MV-4-11 (cell line): Measurements from ENCODE around the gene NT5DC4.
A peak's percentile ranks its signal among the peaks of the same experiment; 100 is the strongest.
"Not testable (repeated sequence)": the region's sequence is repeated elsewhere in the genome, so short reads cannot be mapped to it uniquely, and the experiment has no call there.

Experiments used
- DNase-seq: peaks from one replicate; lab custom pipeline; 2025; lab: John Stamatoyannopoulos, UW

NT5DC4 gene

GRCh38 chr2:112699984-112700667 is 20.7 kb upstream of the NT5DC4 start:
- peak; percentile 93 for DNase-seq

DNA sequence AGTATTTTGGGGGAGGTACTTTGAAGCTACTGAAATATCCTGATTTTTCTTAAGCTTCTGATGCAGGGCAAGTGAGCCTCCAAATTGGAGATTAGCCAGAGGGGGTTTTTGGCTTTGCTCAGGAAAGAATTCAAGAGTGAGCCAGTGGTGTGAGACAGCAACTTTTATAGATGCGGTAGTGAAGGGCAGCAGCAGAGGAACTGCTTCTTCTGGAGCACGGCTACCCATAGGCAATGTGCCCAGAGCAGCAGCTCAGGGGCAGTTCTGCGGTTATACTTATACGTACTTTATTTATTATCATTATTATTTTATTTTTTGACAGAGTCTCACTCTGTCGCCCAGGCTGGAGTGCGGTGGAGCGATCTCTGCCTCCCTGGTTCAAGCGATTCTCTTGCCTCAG is 19.8 kb upstream of the NT5DC4 start:
- peak; percentile 46 for DNase-seq

DNA sequence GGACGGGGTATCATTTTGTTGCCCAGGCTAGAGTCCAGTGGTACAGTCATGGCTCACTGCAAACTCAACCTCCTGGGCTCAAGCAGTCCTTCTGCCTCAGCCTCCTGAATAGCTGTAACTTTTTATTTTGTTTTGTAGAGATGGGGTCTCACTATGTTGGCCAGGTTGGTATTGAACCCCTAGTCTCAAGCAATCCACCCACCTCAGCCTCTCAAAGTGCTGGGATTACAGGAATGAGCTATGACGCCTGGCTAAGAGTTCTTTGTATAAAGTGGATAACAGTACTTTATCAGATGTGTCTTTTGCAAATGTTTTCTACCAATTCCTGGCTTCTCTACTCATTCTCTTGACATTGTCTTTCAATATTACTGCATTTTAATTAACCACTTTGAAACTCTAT is 17.1 kb upstream of the NT5DC4 start:
- DNase-seq: no peak

- no peak for DNase-seq
Observed at GRCh38 chr2:112705575-112705974, 15.2 kb upstream of the NT5DC4 start.

GRCh38 chr2:112706170-112706664 is 14.6 kb upstream of the NT5DC4 start:
- peak; percentile 80 for DNase-seq

DNA sequence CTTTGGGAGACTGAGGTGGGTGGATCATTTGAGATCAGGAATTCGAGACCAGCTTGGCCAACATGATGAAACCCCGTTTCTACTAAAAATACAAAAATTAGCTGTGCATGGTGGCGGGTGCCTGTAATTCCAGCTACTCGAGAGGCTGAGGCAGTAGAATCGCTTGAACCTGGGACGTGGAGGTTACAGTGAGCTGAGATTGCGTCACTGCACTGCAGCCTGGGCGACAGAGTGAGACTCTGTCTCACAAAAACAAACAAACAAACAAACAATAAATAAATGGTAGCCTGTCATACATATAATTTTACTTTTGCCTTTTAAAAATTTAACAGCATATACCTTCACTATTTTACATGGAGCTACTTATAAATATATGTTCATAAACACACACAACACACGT is 13.9 kb upstream of the NT5DC4 start:
- DNase-seq: not testable (repeated sequence)

DNA sequence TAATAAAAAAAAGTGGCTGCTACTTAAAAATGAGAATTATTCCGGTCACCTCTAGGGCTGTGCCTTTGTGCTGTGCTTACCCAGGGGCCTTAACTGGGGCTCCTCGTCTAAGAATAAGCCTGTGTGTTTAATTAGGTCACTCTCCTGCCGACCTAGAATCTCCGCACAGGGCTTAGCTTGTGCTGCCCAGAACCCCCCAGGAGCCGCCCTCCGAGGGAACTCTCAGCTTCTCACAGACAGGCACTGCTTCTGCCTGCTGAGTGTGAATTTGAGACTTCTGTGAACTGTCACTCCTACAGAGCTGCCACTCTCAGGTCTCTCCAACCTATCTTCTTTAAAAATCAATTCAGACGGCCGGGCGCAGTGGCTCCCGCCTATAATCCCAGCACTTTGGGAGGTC is 11.9 kb upstream of the NT5DC4 start:
- no peak for DNase-seq

- DNase-seq: no peak
Observed at GRCh38 chr2:112709703-112710102, 11.1 kb upstream of the NT5DC4 start.

DNA sequence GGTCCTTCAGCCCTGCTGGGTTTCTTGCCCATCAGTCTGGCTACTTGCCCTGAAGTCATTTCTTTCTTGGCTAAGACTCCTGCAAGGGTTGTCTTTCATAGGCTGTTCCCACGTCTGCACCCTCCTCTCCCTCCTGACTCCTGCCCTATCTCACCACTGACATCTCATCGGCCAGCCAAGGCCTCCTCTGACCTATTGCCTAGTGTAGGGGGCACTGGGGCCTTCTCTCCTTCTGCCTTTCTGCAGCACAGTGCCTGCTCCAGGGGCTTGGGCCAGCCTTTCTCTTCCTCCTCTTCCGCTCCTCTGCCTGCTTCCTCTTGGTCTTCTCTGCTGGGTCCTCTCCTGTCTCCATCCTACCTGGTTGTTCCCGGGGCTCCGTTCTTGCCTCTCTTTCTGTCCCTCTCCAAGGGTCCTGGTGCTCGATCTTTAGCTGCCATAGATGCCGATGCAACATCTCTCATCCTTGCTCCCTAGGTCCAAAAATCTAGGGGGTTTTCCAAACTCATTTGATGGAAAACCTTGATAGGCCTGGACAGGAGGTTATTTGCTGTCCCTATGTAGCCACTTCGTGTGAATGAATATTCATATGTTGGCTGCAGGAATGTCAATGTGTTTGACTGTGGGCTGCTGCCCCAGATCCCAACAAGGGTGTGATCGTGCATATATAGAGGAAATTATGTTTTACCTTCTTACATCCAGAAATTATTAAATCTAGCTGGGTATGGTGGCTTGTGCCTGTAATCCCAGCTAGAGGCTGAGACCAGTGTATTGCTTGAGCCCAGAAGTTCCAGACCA is 9.7 kb upstream of the NT5DC4 start:
- no peak for DNase-seq

DNA sequence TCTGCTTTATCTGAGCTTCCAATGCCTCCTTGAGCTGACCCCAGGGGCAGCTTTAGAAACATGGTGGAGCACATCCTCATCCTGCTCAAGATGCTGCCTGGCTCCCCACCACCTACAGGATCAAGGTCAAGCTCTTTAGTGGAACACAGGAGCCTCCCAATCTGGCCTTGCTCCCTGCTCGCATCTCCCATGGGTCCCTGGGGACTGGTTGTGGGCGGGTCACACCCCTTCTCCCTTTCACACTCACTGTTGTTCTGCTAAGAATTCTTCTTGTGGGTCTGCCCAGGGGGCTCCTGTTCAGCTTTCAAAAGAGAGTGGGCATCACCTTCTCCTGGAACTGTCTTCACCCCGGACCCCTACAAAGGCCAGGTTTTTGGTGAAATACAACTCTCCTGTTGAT is 8.4 kb upstream of the NT5DC4 start:
- DNase-seq: no peak

DNA sequence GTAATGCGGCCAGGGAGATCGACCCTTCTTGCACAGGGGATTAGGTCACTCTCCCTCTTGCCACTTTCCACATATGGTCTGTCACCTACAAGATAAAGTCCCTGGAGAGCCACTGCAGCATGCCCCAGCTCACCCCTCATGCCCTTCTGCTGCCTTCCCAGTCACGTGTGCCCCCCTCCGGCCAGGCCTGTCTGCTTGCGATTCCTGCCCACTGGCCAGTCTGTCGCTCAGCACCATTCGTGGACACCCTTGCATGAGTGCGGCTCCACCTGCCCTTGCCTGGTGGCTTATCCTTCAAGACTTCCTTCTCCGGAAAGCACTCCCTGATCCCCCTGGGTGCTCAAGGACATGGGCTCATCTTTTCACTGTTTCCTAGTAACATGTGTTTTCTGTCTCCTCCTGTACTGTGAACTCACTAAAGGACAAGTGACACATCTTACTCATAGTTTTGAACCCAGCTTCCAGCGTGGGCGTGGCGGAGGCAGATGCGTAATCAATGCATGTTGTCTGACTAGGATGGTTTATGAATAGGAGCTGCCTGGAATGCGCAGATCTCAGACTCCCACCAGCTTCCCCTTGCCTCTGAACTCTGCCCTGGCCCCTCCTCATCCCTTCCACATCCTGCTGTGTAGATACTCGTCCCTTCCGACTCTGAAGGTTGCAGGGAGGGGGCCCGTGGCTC is 7.8 kb upstream of the NT5DC4 start:
- DNase-seq: no peak

- DNase-seq: no peak
Observed at GRCh38 chr2:112713585-112713925, 7.3 kb upstream of the NT5DC4 start.

DNA sequence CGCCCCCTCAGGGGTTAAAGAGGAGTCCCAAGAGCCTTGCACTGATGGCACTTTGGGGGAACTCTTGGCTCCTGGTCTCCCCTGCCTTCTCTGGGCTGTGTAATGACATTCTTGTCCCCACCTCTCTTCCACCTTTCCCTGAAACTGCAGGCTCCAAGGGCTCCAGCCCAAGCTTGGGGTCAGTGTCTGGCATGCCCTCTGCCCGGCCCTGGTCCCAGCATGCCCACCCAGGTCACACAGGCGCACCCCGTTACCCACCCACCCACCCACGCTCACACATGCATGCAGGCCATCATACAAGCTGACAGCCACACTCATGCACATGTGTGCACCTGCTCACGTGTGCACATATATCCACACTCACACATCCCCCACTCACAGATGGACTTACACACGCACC is 6.9 kb upstream of the NT5DC4 start:
- DNase-seq: no peak

- no peak for DNase-seq
Observed at GRCh38 chr2:112714331-112714730, 6.5 kb upstream of the NT5DC4 start.

GRCh38 chr2:112714836-112715631 is 5.8 kb upstream of the NT5DC4 start:
- no peak for DNase-seq

- DNase-seq: not testable (repeated sequence)
Observed at GRCh38 chr2:112716094-112716493, 4.7 kb upstream of the NT5DC4 start.

GRCh38 chr2:112716826-112717352 is 3.9 kb upstream of the NT5DC4 start:
- DNase-seq: not testable (repeated sequence)

DNA sequence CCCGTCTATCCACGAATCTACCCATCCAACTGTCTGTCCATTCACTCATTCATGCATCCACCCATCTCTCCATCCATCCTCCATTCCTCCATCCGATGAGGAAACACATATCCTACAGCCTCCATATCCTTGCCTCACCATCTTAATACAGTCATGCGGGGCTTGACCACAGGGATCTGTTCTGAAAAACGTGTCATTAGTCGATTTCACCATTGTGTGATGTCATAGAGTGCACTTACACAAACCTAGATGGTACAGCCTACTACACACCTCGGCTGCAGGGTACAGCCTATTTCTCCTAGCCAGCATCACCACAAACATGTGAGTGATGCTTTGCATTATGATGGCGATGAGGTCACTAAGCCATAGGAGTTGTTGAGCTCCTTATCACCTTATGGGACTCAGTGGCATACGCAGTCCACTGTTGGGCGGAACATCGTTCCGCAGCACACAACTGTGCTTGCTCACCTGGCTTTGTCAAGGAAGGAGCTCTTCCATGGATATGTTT is 1.9 kb upstream of the NT5DC4 start:
- DNase-seq: peak; percentile 5

DNA sequence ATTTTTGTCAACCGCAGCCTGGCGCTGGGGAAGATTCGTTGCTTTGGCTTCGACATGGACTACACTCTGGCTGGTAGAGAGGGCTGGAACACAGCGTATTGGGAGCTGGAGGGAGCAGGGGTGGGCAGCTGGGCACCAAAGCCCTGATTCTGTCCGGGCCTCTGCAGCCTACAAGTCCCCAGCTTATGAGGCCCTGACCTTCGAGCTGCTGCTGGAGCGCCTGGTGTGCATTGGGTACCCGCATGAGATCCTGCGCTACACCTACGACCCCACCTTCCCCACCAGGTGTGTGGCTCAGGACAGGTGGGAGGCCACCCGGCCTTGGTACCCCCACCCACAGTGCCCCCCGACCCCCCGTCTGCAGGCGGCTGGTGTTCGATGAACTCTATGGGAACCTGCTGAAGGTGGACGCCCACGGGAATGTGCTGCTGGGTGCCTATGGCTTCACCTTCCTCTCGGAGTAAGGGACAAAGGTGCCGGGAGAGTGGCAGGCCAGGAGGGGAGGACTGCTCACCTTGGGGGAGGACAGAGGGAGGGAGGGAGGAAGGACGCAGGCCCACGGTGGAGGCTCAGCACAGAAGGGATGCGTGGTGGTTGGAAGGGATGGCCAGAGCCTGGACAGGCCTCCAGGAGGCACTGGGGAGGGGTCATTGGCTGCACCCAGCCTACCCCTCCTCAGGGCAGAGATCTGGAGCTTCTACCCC is 1.2 kb downstream of the NT5DC4 start:
- no peak for DNase-seq

DNA sequence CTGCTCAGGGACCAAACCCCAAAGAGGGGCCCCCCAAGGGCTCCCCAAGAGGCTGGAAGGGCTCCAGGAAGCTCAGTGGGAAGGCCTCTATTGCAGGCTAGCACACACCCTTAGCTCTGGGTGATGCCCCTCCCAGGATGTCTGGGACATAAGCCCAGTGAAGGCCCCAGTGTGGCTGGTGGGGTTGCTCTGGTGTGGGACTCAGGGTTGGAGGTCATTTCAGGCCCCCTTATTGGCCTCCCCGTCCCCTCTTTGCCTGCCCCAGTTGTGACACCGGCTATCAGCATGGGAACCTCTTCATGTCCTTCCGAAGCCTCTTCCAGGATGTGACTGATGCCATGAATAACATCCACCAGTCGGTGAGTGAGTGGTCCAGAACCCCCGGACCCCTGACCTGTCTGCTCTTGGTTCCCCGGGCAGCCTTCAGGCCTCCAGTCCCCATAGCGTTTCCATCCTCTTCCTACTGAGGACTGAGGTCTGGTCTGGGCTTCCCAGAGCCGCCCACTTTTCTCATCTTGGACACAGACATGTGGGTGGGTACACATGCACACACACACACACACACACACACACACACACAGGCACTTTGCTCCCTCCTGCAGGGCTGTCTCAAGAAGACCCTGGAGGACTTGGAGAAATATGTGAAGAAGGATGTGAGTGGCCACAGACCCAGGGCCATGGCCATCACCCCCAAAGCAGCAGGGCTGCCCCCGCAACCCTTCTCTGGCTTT is 2.2 kb downstream of the NT5DC4 start:
- no peak for DNase-seq
